Germinal center (tissue), 1 donor: Measurements from ENCODE around the gene RBMS2.

Experiments
- DNase-seq: peaks from one replicate; pipeline ENCODE4 v3.0.0; 2012; ENCODE audit warnings: mixed read lengths, low spot score

The RBMS2 gene

DNA sequence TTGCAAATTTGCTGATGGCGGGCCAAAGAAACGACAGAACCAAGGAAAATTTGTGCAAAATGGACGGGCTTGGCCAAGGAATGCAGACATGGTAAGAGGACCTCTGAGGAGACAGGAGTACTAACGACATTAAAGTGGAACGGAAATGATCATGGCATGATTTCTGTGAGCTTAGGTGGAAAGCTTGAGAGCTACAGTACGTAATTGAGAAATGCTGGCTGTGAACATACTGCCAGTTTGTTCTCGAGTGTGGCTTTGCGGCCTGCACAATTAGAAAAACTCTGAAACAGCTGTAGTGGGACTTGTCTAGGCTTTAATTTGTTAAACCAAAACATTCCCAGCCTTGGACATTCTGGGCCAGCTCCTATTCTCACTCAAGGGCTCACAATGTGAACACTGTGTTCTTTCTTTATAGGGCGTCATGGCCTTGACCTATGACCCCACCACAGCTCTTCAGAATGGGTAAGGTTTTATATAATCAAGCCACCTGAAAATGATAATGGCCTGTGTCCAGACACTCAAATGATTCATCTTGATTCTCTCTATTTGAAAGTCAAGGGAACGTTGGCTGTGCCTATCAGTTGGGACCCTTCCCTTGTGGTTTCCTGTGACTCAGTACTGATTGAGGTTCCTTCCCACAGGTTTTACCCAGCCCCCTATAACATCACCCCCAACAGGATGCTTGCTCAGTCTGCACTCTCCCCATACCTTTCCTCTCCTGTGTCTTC lies 60.0 kb downstream of the RBMS2 start:
- no peak for DNase-seq

GRCh38 chr12:56585098-56585497 lies 63.5 kb downstream of the RBMS2 start:
- no peak for DNase-seq

- no peak for DNase-seq
Measured at GRCh38 chr12:56589783-56590182, 68.2 kb downstream of the RBMS2 start.

DNA sequence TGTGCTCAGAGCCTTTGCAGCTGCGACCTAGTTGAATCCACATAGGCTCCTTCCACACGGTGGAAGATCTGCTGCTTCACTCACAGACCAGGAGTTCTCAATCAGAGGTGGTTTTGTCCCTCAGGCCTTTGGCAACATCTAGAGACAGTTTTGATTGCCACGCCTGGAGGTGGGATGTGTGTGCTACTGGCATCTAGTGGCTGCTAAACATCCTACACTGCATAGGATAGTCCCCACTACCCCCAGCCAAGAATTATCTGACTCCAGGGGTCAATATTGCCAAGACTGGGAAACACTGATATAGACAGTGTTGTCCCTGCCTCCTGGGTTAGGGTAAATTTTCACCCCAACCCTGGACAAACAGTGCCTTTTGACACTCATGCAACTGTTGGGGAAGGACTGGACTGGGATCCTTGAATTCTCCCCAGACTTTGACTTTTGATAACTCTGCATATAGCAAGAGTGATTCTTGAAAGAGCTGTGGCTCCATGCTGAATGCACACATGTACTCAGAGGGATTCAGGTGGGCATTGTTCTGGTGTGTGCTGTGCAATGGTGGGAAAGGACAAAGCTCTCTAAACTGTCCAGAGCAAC lies 68.7 kb downstream of the RBMS2 start:
- peak; percentile 41 for DNase-seq

- no peak for DNase-seq
Measured at GRCh38 chr12:56591126-56591525, 69.5 kb downstream of the RBMS2 start.

DNA sequence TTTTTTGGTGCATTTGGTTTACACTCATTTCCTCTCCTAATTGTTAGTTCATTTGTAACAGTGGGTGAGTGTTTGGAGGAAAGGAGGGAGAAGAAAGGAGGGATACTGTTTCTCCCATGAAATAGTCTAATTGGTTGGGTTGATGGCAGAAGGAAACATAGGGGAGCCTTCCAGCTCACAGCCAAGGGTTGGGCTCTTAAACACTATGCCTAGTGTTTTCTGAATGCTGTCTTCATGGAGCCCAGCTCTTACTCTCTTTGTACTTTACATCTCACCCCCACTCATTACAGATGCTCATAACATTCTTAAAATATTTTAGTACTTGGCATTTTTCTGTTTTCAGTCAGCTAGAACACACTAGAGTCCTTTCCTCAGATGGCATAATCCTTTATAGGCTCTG lies 70.3 kb downstream of the RBMS2 start:
- DNase-seq: no peak

DNA sequence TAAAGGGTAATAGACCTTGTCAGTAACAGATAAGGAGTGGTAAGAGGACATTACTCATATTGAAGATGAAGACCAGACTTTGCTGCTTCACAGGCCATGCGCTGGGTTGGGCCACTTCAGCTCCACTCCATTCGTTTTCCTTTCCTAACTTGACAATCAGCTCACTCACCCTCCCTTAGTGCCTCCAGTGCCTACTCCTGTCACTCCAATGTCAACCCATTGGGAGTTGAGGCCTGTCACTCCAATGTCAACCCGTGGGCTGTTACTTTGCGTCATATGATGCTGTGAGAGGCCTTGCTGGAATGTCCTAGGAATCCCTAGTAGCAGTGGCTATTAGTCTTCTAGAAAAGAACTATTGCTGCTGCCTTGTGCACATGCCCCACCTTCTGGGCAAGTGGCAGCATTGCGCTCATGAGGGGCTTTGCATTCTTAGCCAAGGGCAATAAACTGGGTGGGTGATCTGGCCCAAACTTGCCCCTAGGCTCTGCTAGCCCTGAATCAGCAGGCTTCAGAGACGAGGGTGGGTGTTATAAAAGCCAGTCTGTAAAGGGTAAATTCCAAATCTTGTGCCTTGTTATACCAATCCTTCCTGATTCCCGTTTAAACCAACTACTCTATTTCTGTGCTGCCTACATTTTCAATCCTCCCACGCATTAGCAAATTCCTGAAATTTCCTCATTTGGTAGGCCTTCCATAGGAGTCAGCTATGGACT lies 72.4 kb downstream of the RBMS2 start:
- peak; percentile 77 for DNase-seq

DNA sequence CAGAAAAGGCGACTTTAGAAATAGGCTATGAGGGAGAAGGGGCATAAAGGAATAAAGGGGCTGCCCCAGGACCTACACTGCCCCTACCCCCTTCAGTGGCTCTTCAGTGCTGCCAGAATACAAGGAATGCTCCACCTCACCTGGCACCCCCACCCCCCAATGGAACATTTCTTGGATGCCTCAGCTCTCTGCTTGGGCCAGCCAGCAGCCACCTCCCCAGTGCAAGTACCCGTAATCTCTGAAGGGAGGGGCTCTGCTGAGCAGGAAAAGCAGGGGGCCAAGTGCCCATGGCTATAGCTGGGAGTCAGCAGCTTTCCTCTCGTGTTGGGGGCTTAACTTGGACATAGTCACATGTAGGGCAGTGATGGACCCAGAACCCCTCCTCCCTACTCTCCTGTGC lies 75.2 kb downstream of the RBMS2 start:
- no peak for DNase-seq

- no peak for DNase-seq
Measured at GRCh38 chr12:56599041-56599440, 77.4 kb downstream of the RBMS2 start.

- no peak for DNase-seq
Measured at GRCh38 chr12:56599797-56600196, 78.2 kb downstream of the RBMS2 start.

- DNase-seq: no peak
Measured at GRCh38 chr12:56600753-56601152, 79.1 kb downstream of the RBMS2 start.

DNA sequence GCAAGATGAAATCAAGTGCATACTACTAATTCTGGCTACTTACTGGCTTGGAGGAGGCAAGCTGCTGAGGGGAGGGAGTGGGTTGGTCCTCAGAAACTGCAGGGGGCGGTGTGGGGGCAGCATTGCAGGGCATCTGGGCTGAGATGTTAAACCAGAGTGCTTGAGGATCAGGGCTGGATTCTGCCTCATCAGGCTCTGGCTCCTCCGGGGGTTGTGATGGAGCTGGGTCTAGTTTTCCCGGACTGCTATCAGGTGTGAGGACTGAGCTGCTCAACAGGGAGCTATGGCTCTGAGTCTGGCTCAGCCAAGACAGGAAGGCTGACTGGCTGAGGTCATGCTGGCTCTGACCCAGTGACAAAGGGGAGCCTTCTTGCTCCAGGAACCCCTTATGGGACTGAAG lies 79.9 kb downstream of the RBMS2 start:
- peak; percentile 30 for DNase-seq

DNA sequence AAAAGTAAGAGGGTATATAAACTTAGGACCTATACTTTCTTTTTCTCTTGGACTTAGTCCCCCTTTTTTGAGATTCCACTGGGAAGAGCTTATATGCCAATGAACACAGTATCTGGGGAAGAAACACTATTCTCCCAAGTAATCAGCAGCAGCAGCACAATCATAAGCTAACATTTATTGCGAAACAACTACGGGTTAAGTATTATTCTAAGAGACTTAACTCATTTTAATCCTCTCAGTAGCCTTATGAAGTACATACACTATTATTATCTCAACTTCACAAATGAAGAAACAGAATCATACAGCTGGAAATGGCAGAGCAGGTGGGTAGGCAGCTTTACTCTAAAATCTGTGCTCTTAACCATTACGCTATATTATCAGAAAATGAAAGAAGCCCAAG lies 80.6 kb downstream of the RBMS2 start:
- no peak for DNase-seq

- DNase-seq: no peak
Measured at GRCh38 chr12:56604355-56604754, 82.7 kb downstream of the RBMS2 start.

GRCh38 chr12:56614627-56615026 lies 93.0 kb downstream of the RBMS2 start:
- DNase-seq: no peak

GRCh38 chr12:56616244-56616643 lies 94.6 kb downstream of the RBMS2 start:
- no peak for DNase-seq

DNA sequence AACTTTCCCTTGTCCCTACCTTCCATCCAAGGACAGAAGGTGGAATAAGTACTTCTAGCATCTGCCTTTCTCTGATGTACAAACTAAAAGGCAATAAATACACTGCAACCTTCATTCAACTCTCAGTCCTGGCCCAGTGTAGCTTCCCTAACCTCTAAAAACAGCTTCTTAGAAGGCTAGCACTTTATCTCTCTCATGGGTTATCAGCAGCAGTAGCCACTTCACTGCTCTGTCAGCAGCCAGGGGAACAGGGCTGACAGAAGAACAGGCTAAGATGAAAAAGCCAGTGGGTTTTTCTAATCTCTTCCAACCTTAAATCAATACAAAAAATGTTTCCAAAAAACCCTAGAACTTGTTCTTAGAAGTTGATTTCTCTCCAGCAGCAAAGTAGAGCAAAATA lies 95.3 kb downstream of the RBMS2 start:
- DNase-seq: no peak

DNA sequence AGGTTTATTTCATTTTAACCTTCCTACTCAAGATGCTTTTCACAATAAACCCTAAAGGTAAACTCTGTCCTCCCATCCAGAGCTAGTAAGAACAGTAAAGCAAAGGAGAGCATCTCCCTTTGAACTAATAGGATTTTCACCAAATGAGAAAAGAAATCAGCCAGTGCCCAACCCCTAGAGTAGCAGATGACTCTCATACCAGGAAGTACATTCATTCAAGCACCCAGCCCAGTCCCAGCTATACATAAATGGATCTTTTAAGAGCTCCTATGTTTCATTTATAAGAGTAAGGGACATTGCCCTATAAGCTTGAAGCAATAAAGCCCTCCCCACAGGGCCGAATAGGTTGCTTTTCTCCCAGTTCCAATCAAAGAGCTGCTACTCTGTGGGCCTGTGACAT lies 100.9 kb downstream of the RBMS2 start:
- no peak for DNase-seq

DNA sequence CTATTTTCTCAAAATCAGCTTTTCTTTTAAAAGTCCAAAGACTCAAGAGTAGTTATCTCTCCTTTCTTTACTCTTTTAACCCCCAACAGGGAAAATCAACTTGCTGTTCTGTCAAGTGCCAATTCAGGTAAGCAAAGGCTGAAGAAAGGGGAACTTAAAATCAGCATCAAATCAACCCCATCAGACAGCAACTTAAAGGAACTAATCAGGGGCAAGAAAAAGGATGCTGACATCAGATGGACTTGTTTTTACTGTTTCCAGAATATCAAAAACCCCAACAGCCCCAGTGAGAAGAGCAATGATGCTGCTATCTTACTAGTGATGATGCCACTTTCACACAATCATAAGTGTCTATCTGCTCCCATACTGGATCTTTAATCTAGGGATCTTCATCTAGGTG lies 105.1 kb downstream of the RBMS2 start:
- DNase-seq: peak; percentile 32

- peak; percentile 53 for DNase-seq
Measured at GRCh38 chr12:56628671-56629458, 107.2 kb downstream of the RBMS2 start.

DNA sequence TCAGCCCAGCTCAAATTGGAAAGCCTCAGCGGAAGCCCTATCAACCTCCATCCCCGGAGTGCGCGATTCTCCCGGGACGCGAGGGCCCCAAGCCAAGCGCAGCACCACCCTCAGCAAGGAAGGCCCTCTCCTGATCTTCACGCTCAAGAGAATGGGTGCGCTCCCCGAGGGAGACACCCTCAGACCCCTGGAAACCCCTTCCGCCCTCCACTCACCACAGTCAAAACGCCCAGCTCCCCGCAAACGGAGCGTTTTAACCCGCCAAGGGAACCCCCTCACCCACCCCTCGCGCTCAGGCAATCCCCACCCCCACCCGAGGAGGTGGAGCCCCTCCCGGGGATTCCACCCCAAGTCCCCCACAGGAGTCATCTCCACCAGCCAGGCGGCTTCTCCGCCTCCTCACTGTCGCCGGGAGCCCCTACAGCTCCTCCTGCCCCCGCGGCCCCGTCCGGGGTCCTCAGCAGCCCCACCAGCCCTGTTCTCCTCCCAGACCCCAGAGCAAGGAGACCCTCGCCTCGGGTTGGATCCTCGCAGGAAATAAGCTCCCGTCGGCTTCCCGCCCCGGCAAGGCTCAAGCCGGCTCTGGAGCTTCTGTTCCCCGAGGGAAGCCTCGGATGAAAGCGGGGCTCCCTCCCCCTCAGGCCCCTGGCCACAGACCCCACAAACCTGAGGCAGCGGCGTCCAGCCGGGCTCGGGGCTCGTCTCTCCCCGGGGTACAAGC lies 108.0 kb downstream of the RBMS2 start:
- peak; percentile 39 for DNase-seq

GRCh38 chr12:56630180-56630632 lies 108.6 kb downstream of the RBMS2 start, which contains the start of gene BAZ2A:
TSS of gene BAZ2A (minus strand) at chr12:56630326. CDS start at chr12:56617530, 12,796 bp downstream.
- peak; percentile 90 for DNase-seq
